H1 (cell line): ENCODE measurements around the gene EIF2AK2. TPM values are rescaled to one million over a fixed set of nuclear protein-coding genes. Genes with fewer than 3 reads are reported as not detected.

Source experiments
- CHD7 ChIP-seq: fragments of 300-600 bp; sonication (generic); IDR thresholded peaks from 2 replicates; pipeline ENCODE4 v1.7.1; 2012; ENCODE audit warnings: low read length, moderate library complexity, mild to moderate bottlenecking, inconsistent platforms; ENCODE audit not compliant: insufficient replicate concordance
- GTF2F1 ChIP-seq: IDR thresholded peaks from 2 replicates; pipeline ENCODE4 v1.6.1; 2012; ENCODE audit warnings: low read depth, low read length, improper control_type of control experiment, borderline replicate concordance
- HDAC2 ChIP-seq, 2 experiments: fragments of 300-600 bp in 1 of 2; sonication (generic) in 1 of 2; IDR thresholded peaks; 2 replicates each; pipeline ENCODE4 v1.6.1; 2011 to 2012; ENCODE audit warnings: low read depth in 2 of 2, low read length in 2 of 2, mild to moderate bottlenecking in 2 of 2, moderate library complexity in 2 of 2, borderline replicate concordance in 1 of 2, inconsistent platforms in 1 of 2
- MAFK ChIP-seq: IDR thresholded peaks from 2 replicates; pipeline ENCODE4 v1.6.1; 2012; ENCODE audit warnings: low read depth, mild to moderate bottlenecking, improper control_type of control experiment, low read length
- MAX ChIP-seq: IDR thresholded peaks from 2 replicates; pipeline ENCODE4 v1.6.1; 2012; ENCODE audit warnings: inconsistent platforms
- NANOG ChIP-seq: IDR thresholded peaks from 2 replicates; pipeline ENCODE4 v1.6.1; 2011; ENCODE audit warnings: low read length, low read depth, mild to moderate bottlenecking, inconsistent platforms; ENCODE audit not compliant: insufficient read depth, poor library complexity, severe bottlenecking
- POLR2A ChIP-seq, 2 experiments: IDR thresholded peaks; 1 replicate in 1 of 2; 2 replicates in 1 of 2; pipeline ENCODE4 v1.6.1; 2011; ENCODE audit warnings: low read depth in 2 of 2, low read length in 2 of 2, mild to moderate bottlenecking in 2 of 2; ENCODE audit errors: control extremely low read depth in 1 of 2
- SRF ChIP-seq: IDR thresholded peaks from 2 replicates; pipeline ENCODE4 v1.6.1; 2011; ENCODE audit warnings: mild to moderate bottlenecking, low read depth, low read length, moderate library complexity
- TAF1 ChIP-seq: IDR thresholded peaks from 2 replicates; pipeline ENCODE4 v1.6.1; 2011; ENCODE audit warnings: mild to moderate bottlenecking, low read depth, low read length
- TBP ChIP-seq: IDR thresholded peaks from 2 replicates; pipeline ENCODE4 v1.6.1; 2011; ENCODE audit warnings: low read depth, low read length, improper control_type of control experiment
- polyA plus RNA-seq, 7 experiments: library from polyadenylated mRNA; depleted of rRNA in 3 of 7; stranded (reverse) in 5 of 7; unstranded in 2 of 7; fragments of >200 nt in 5 of 7; fragments of 200-250 nt in 2 of 7; gene quantifications; 1 replicate in 5 of 7; 2 replicates in 1 of 7; 4 replicates in 1 of 7; pipeline versions ENCODE4 v1.2.1 to v1.2.3, GENCODE V29; 2011 to 2013; ENCODE audit warnings: missing spikeins in 2 of 7, mixed read lengths in 2 of 7
- total RNA-seq: library from RNA; stranded (reverse); fragmentation: NEBNext Ultra II Directional; extraction: Animal tissue kit (Norgen Biotek cat#: 25700); gene quantifications from 2 replicates; pipeline ENCODE4 v1.2.1, GENCODE V29; 2021

Gene EIF2AK2
- total and polyA plus RNA-seq, 2 of the 8 experiments (the other 6 are each of a cell fraction or from before 2014, with no cell fraction given), result 13.1 to 46.9 TPM

GRCh38 chr2:37205689-37206341 is 49.0 kb upstream of the EIF2AK2 start (continued):
- peak; percentile 93 for TF ChIP-seq CHD7
- peak; percentile 57; the same call in 1 of the 2 replicates for TF ChIP-seq TAF1
- peak; percentile 62; the same call in 1 of the 2 replicates for TF ChIP-seq TBP
- no peak for TF ChIP-seq SRF
- TF ChIP-seq MAFK, result 0 out of 2 replicates have a peak, but pooled peaks have one; percentile 15
- peak in 1 of 2 experiments; percentile 31; a peak in 1 of 4 replicates for TF ChIP-seq HDAC2 (IDR thresholded peaks at IDR 0.05; ENCODE audit: borderline replicate concordance in 1 of 2, low read depth in 2 of 2, low read length in 2 of 2)
- TF ChIP-seq NANOG, result peak; percentile 62
- TF ChIP-seq MAX, result peak; percentile 94
- peak; percentile 61 to 76; a peak in 2 of 3 replicates for TF ChIP-seq POLR2A (IDR thresholded peaks at IDR 0.05; ENCODE audit: control extremely low read depth in 1 of 2, low read depth in 2 of 2, low read length in 2 of 2)
- peak; percentile 80; the same call in 1 of the 2 replicates for TF ChIP-seq GTF2F1
